Measurements from ENCODE around the gene TAAR9.

The TAAR9 gene

GRCh38 chr6:132568611-132569010 is 30.5 kb downstream of the TAAR9 start:
- TF ChIP-seq, protein P1, sequence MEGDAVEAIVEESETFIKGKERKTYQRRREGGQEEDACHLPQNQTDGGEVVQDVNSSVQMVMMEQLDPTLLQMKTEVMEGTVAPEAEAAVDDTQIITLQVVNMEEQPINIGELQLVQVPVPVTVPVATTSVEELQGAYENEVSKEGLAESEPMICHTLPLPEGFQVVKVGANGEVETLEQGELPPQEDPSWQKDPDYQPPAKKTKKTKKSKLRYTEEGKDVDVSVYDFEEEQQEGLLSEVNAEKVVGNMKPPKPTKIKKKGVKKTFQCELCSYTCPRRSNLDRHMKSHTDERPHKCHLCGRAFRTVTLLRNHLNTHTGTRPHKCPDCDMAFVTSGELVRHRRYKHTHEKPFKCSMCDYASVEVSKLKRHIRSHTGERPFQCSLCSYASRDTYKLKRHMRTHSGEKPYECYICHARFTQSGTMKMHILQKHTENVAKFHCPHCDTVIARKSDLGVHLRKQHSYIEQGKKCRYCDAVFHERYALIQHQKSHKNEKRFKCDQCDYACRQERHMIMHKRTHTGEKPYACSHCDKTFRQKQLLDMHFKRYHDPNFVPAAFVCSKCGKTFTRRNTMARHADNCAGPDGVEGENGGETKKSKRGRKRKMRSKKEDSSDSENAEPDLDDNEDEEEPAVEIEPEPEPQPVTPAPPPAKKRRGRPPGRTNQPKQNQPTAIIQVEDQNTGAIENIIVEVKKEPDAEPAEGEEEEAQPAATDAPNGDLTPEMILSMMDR (IDR thresholded peaks at IDR 0.05; ENCODE audit: extremely low read depth, missing control alignments), result no peak
- DNase-seq (ENCODE audit: low spot score), result no peak

- TF ChIP-seq, protein P1 (IDR thresholded peaks at IDR 0.05; ENCODE audit: extremely low read depth, missing control alignments), result no peak
- no peak for DNase-seq (ENCODE audit: low spot score)
Measured at GRCh38 chr6:132569170-132569569, 31.1 kb downstream of the TAAR9 start.

- TF ChIP-seq, protein P1 (IDR thresholded peaks at IDR 0.05; ENCODE audit: extremely low read depth, missing control alignments), result no peak
- DNase-seq (ENCODE audit: low spot score), result no peak
Measured at GRCh38 chr6:132570221-132570777, 32.2 kb downstream of the TAAR9 start, which contains the start of gene TAAR6. Gene TAAR6 (plus strand): TSS chr6:132570322. CDS start chr6:132570322, 0 bp downstream.

GRCh38 chr6:132571774-132572173 is 33.7 kb downstream of the TAAR9 start:
- no peak for DNase-seq (ENCODE audit: low spot score)
- TF ChIP-seq, protein P1 (IDR thresholded peaks at IDR 0.05; ENCODE audit: extremely low read depth, missing control alignments), result no peak

- no peak for DNase-seq (ENCODE audit: low spot score)
- TF ChIP-seq, protein P1 (IDR thresholded peaks at IDR 0.05; ENCODE audit: extremely low read depth, missing control alignments), result no peak
Measured at GRCh38 chr6:132584698-132585097, 46.6 kb downstream of the TAAR9 start.

DNA sequence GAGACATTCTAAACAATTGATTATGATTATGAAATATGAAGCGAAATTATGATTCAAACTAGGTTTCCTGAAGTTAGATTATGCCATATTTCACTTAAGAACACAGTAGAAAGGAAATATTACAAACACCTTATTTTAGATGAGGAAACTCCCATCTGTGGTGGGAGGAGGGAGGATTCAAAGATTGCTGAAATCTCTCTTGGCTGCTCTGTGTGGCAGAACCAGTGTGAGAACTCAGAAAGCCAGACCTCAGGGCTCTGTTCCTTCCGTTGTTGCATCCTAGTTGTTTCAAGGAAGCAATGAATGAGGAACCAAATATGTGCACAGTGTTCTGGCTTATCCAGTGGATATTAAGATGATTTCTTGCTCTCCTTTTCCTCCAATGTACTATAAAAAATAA is 49.3 kb downstream of the TAAR9 start:
- DNase-seq (ENCODE audit: low spot score), result no peak
- TF ChIP-seq, protein P1 (IDR thresholded peaks at IDR 0.05; ENCODE audit: extremely low read depth, missing control alignments), result no peak
